C1 segment of cervical spinal cord (tissue), 14 donors: Measurements from ENCODE around the gene PPFIBP2.

Experiments used
- DNase-seq, 14 donors: peaks; one replicate each; lab custom pipeline; 2025; lab: John Stamatoyannopoulos, UW

Gene PPFIBP2

GRCh38 chr11:7599209-7599608 lies 85.4 kb downstream of the PPFIBP2 start:
- DNase-seq = no peak

GRCh38 chr11:7600205-7600775 lies 86.5 kb downstream of the PPFIBP2 start:
- peak in 4 of 14 donors; percentile 37 to 71 (median 42) for DNase-seq

GRCh38 chr11:7603031-7603781 lies 89.4 kb downstream of the PPFIBP2 start:
- no peak for DNase-seq

- no peak for DNase-seq
Observed at GRCh38 chr11:7604331-7604955, 90.6 kb downstream of the PPFIBP2 start.

- no peak for DNase-seq
Observed at GRCh38 chr11:7605186-7605943, 91.6 kb downstream of the PPFIBP2 start.

- DNase-seq = no peak
Observed at GRCh38 chr11:7606496-7606895, 92.7 kb downstream of the PPFIBP2 start.

GRCh38 chr11:7609015-7609414 lies 95.2 kb downstream of the PPFIBP2 start:
- DNase-seq = no peak

GRCh38 chr11:7609521-7609920 lies 95.7 kb downstream of the PPFIBP2 start:
- no peak for DNase-seq

GRCh38 chr11:7610393-7610792 lies 96.6 kb downstream of the PPFIBP2 start:
- no peak for DNase-seq

GRCh38 chr11:7611411-7611810 lies 97.6 kb downstream of the PPFIBP2 start:
- no peak for DNase-seq

GRCh38 chr11:7612056-7612660 lies 98.4 kb downstream of the PPFIBP2 start:
- no peak for DNase-seq

- DNase-seq = no peak
Observed at GRCh38 chr11:7612661-7613393, 99.0 kb downstream of the PPFIBP2 start.

GRCh38 chr11:7613394-7613720 lies 99.6 kb downstream of the PPFIBP2 start:
- DNase-seq = no peak

- no peak for DNase-seq
Observed at GRCh38 chr11:7614656-7615055, 100.9 kb downstream of the PPFIBP2 start.

- no peak for DNase-seq
Observed at GRCh38 chr11:7617032-7617431, 103.2 kb downstream of the PPFIBP2 start.

- DNase-seq = no peak
Observed at GRCh38 chr11:7619322-7619721, 105.5 kb downstream of the PPFIBP2 start.

GRCh38 chr11:7621090-7621489 lies 107.3 kb downstream of the PPFIBP2 start:
- no peak for DNase-seq

- DNase-seq = no peak
Observed at GRCh38 chr11:7621554-7621953, 107.8 kb downstream of the PPFIBP2 start.

GRCh38 chr11:7622721-7623120 lies 108.9 kb downstream of the PPFIBP2 start:
- DNase-seq = no peak

GRCh38 chr11:7628660-7629059 lies 114.9 kb downstream of the PPFIBP2 start:
- DNase-seq = no peak

- peak in 8 of 14 donors; percentile 16 to 63 (median 29) for DNase-seq
Observed at GRCh38 chr11:7630002-7630401, 116.2 kb downstream of the PPFIBP2 start.
